ENCODE measurements around the gene SPPL2A.
"Not testable (repeated sequence)": the region's sequence is repeated elsewhere in the genome, so short reads cannot be mapped to it uniquely, and the experiment has no call there.

The SPPL2A gene

GRCh38 chr15:50765195-50765967, at the start of gene SPPL2A:
Gene SPPL2A, minus strand, starts transcription at chr15:50765706. Its CDS starts 173 bp downstream, at chr15:50765533.
- DNase-seq, result peak; percentile 73

DNA sequence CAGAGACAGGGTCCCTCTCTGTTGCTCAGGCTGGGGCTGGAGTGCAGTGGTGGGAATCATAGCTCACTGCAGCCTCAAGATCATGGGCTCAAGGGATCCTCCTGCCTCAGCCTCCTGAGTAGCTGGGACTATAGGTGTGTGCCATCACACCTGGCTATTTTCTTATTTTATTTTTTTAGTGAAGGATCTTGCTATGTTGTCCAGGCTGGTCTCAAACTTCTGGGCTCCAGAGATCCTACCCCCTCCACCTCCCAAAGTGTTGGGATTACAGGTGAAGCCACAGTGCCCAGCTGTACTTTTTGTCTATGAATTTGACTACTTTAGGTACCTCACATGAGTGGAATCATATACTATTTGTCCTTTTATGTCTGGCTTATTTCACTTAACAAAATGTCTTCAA, 49.1 kb upstream of the SPPL2A start:
- DNase-seq, result no peak

DNA sequence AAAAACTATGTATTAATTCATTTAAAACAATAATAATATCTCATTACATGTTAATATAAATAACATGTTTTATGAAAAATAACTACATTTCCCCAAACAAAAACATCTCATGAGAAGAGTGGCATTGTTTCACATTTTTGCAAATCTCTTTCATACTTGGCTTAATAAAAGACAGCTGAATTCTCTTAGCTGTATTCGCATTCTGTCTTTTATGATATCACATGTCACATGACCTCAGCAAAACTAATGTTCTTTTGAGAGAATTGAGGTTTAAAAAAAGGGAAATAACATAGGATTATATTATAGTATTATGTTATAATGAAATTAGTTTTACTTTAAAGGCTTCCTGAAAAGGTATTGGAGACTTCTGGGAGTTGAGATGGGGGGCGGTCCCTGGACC, 48.4 kb upstream of the SPPL2A start:
- no peak for DNase-seq

- no peak for DNase-seq
These were observed 47.6 kb upstream of the SPPL2A start for GRCh38 chr15:50813089-50813488.

DNA sequence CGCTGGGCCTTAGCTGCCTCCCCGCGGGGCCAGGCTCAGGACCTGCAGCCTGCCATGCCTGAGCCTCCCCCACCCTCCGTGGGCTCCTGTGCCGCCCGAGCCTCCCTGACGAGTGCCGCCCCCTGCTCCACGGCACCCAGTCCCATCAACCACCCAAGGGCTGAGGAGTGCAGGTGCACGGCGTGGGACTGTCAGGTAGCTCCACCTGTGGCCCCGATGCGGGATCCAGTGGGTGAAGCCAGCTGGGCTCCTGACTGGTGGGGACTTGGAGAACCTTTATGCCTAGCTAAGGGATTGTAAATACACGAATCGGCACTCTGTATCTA, 46.6 kb upstream of the SPPL2A start:
- DNase-seq, result not testable (repeated sequence)

DNA sequence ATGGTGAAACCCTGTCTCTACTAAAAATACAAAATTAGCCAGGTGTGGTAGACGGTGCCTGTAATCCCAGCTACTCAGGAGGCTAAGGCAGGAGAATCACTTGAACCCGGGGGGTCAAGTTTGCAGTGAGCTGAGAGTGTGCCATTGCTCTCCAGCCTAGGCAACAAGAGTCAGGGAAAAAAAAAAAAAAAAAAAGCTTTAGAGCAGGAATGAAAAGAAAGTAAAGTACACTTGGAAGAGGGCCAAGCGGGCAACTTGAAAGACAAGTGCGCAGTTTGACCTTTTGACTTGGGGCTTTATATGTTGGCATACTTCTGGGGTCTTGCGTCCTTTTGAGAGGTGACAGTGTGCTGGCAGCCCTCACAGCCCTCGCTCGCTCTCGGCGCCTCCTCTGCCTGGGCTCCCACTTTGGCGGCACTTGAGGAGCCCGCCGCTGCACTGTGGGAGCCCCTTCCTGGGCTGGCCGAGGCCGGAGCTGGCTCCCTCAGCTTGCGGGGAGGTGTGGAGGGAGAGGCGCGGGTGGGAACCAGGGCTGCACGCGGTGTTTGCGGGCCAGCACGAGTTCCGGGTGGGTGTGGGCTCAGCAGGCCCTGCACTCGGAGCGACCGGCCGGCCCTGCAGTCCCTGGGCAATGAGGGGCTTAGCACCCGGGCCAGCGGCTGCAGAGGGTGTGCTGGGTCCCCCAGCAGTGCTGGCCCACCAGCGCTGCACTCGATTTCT, 46.1 kb upstream of the SPPL2A start:
- not testable (repeated sequence) for DNase-seq

GRCh38 chr15:50810128-50810527, 44.6 kb upstream of the SPPL2A start:
- DNase-seq, result no peak

DNA sequence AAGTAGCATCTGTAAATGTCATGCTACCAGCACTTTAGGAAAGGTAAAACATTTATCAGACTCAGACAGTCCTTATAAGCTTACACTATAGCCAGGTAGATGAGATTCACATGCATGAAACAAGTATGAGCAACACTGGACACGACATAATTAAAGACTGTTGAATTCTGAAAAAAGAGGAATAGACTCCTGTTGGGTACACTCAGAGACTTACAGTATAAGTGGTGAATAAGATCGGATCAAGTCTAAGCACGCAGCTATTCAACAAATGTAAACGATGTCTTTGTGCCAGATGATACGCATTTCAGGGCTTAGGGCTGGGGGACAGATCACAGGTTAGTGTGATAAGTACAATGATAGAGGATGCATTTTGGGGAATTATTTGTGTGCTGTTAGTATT, 43.2 kb upstream of the SPPL2A start:
- no peak for DNase-seq

GRCh38 chr15:50803479-50804180, 38.1 kb upstream of the SPPL2A start:
- DNase-seq, result no peak

DNA sequence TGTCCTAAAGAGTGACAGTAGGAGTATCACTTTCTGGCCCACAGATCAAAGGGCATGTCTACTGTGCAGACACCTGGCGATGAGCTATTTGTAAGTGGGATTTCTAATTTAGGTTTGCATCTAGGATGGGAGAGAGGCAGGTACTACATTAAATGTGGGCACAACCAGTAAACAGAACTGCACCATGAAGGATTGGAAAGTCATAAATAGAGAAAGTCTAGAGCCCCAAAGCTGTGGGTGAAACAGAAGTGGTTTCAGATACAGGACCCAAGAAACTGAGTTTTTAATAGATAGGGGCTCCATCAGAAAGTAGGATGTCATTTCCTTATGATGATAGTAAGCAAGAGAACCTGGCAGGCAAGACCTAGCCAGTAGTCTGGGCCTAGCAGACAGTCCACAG, 35.2 kb upstream of the SPPL2A start:
- DNase-seq, result no peak

GRCh38 chr15:50798684-50799083, 33.2 kb upstream of the SPPL2A start:
- DNase-seq, result no peak

DNA sequence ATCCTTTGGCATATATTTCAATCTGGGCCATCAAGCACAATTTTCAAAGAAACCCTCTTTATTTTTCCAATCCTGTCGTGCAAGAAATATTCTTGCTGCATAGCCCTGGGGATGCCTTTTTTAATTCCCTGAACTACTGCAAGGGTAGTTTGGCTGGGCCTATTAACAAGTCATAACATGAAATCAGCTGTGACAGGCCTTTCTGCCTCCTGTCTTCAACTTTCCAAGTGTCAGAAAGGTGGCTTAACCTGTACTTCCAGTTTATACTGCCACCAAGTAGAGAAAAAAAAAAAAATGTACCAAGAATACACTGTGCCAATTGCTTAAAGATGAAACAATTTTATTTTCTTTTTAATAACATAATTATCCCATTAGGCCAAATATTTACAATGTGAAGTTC, 32.4 kb upstream of the SPPL2A start:
- no peak for DNase-seq

DNA sequence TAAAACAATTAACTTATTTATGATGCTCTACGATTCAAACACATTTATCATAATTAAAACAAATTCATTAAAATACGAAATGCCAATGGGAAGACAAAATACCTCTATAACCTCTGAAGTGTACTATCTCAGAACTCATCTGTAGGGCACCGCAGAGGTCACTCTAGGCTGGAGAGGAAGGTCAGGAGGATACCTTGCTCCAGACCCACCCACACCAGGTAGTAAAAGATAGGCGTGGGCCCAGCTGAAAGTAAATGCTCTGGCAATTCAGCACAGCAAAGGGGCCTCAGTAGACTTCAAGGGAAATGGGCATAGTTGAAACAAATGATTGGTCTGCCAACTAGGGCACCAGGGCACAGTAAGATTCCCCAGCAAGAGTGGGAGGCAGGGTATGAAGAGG, 26.0 kb upstream of the SPPL2A start:
- no peak for DNase-seq

DNA sequence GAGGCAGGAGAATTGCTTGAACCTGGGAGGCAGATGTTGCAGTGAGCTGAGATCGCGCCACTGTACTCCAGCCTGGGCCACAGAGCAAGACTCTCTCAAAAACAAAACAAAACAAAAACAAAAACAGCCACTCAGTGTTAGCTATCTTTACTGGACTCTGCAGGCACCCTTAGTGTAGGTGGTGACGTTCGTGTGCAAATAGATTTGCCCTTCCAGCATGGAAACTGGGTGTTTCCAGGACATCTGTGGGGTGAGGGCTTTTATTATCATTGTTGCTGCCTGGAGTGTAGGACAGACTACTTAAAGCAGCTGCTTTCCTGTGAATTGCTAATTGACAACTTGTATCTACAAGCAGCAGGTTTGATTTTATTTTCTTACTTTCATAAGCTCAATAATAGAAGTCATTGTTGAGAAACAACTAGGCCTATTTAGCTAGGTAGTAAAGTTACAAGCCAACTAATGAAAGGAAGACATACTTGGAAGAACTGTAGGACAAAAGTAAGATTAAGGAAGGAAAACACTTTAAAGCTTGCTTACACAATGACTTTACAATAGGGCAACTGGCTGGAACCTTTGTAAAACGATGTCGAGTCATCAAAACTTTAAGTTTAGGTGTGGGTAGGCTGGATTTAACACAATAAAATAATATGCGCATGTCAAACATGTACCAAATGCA, 25.4 kb upstream of the SPPL2A start:
- DNase-seq, result no peak

DNA sequence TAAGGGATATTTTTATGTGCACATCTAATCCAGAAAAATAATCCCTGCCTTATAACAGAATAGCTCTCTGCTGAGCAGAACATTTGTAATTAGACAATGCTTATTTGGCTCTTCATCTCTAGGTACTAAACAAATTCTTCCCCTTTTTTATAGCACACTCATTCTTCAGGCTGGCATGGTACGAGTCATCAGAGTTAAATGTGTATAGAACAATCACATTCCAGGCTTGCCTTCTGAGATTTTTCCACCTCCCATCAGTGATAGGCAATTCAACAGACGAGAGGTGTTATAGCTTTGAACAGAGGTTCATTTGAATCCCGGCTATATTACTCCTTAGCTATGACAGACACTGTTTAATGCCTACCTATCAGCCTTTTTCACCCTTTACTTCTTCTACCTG, 21.4 kb upstream of the SPPL2A start:
- no peak for DNase-seq

- DNase-seq, result no peak
These were observed 20.9 kb upstream of the SPPL2A start for GRCh38 chr15:50786438-50786837.

DNA sequence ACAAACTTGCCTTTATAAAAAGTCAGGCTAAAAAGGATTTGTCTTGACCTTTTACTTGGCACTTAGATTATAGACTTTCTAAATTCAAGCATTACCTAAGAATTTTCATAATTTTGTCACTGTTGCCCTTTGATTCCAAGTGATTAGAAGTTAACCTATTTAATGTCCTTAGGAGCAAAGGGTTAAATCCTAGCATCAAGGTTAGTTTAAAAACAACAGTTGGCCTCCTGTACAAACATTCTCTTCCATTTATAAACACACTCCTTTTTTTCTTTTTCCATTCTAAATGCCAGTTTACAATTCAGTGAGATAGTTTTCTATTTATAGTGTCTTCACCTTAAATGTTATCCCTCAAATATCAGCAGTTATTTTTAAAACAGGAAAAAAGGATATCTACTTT, 18.4 kb upstream of the SPPL2A start:
- DNase-seq, result no peak

DNA sequence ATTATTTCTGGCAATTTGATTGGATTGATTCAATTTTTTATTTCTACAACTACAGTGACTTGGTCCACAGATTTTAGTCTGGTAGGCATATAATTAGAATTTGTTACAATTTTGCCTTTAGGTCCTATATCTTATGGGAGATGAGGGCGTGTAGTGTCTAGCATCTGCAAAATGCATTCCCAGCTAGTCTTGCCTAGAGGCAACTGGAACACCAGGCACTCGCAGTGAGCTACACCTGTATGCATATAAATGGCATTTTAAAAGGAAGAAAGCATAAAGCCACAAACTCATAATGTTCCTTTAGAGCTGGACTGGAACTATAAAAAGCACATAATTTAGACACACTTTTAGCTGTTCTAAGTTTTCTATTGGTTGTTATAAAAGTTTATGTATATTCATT, 17.9 kb upstream of the SPPL2A start:
- DNase-seq, result no peak

GRCh38 chr15:50778086-50778485, 12.6 kb upstream of the SPPL2A start:
- no peak for DNase-seq

DNA sequence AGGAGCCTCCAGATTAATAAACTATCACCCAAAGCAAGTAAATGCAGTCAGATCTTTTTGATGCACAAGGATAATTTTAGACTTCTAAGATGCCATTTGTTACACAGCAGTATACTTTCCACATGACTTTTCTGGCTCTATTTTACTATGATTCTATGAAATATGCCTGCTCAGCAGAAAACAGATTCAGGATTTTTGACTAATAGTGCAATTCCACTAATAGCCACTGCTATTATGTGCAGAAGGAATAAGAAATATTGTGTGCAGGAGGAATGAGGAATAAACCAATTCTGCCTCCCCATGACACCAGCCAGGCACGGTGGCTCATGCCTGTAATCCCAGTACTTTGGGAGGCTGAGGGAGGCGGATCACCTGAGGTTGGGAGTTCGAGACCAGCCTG, 11.5 kb upstream of the SPPL2A start:
- DNase-seq, result no peak

DNA sequence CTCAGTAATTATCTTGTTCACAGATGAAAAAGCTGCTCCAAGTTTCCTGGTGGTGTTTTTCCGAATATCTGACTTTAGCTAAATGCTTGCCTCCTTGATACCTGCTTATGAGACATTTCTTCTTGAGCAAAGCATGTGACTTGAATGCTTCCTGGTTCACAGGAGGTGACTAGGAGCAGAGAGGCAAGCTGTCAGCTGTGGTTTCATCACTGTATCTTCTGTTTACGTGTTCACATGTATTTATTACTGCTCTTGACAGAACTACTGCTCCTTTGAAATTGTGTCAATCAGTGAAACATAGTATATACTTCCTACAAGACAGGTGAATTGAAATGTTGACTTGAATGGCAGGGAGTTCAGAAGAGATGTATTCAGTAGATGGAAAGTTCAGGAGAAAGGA, 8.9 kb upstream of the SPPL2A start:
- peak; percentile 15 for DNase-seq

DNA sequence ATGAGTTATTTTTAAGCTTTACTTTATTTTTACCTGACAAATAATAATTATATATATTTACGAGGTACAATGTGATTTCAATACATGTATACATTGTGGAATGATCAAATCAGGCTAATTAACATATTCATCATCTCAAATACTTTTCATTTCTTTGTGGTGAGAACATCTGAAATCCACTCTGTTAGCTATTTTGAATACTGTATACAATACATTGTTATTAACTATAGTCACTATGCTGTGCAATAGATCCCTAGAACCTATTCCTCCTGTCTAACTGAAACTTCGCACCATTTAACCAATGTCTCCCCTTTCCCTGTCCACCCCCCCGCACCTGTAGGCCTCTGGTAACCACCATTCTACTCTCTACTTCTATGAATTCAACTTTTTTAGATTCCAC, 7.9 kb upstream of the SPPL2A start:
- no peak for DNase-seq

- DNase-seq, result no peak
These were observed 1.9 kb upstream of the SPPL2A start for GRCh38 chr15:50767332-50767861.

Measured in CD4-positive, alpha-beta T cell treated with Interleukin-4 for 4 hours (primary cell).